GM12878 (cell line): ENCODE data around the gene SMIM31. TPM values are rescaled to one million over a fixed set of nuclear protein-coding genes. Genes with fewer than 3 reads are reported as not detected.

Experiments used
- ATAC-seq: fragments of 200-7000 bp; cut with Tn5 transposase; 3 replicates; pipeline ENCODE4 v1.9.1; 2020; ENCODE audit warnings: mild to moderate bottlenecking, moderate library complexity
- BruUV-seq: library from RNA; stranded (reverse); fragments of 400-500 nt; replicated peaks from 2 replicates; lab custom pipeline; 2021; lab: Mats Ljungman, UMichigan
- CTCF ChIA-PET: fragments of 300-600 bp; sonication (Branson Sonifier 250); formaldehyde crosslinking; extraction: SDS; loops from one replicate; lab custom pipeline; 2021; ENCODE audit warnings: inconsistent platforms; lab: Yijun Ruan, JAX
- POLR2A ChIA-PET: fragments of 350-600 bp; formaldehyde crosslinking; extraction: SDS; loops from one replicate; lab custom pipeline; 2021; ENCODE audit warnings: inconsistent platforms; lab: Charles Lee
- RAD21 ChIA-PET: fragments of 300-600 bp; sonication (Branson Sonifier 250); formaldehyde crosslinking; loops from one replicate; lab custom pipeline; 2023; ENCODE audit warnings: antibody characterized with exemption; ENCODE audit not compliant: unreplicated experiment; lab: Charles Lee
- SMC1A ChIA-PET: fragments of 300-600 bp; sonication (Branson Sonifier 250); formaldehyde crosslinking; loops from one replicate; lab custom pipeline; 2023; ENCODE audit not compliant: unreplicated experiment, uncharacterized antibody; lab: Charles Lee
- DNase-seq: peaks from one replicate; pipeline ENCODE4 v3.0.0-alpha.2; 2011; ENCODE audit warnings: low read depth, low spot score
- FAIRE-seq: peaks from 3 replicates; lab custom pipeline; 2011; peaks lifted over from hg19 to GRCh38; lab: Jason Lieb, UNC
- H2AFZ ChIP-seq: 2 replicates; pipeline ENCODE4 v1.6.0; 2011; ENCODE audit warnings: low read depth, low read length, control low read depth; ENCODE audit not compliant: control insufficient read depth
- H3K27ac ChIP-seq: 2 replicates; pipeline ENCODE4 v1.5.1; 2011; ENCODE audit warnings: control low read depth; ENCODE audit not compliant: control insufficient read depth, insufficient read depth
- H3K27me3 ChIP-seq, 2 experiments: replicated peaks in 1 of 2; 2 replicates each; pipeline versions ENCODE4 v1.6.0 to v1.6.1; 2011; ENCODE audit warnings: low read length in 1 of 2; ENCODE audit not compliant: control insufficient read depth in 2 of 2, insufficient read depth in 2 of 2
- H3K36me3 ChIP-seq, 2 experiments: 2 replicates each; pipeline ENCODE4 v1.5.1; 2011; ENCODE audit warnings: low read length in 1 of 2; ENCODE audit not compliant: control insufficient read depth in 2 of 2, insufficient read depth in 2 of 2
- H3K4me1 ChIP-seq: 2 replicates; pipeline ENCODE4 v1.6.1; 2011; ENCODE audit warnings: mild to moderate bottlenecking, low read length, moderate library complexity, mixed read lengths; ENCODE audit not compliant: control insufficient read depth, insufficient read depth
- H3K4me2 ChIP-seq: 2 replicates; pipeline ENCODE4 v1.6.0; 2011; ENCODE audit warnings: control low read depth; ENCODE audit not compliant: control insufficient read depth, insufficient read depth
- H3K4me3 ChIP-seq: fragments of 200-600 bp; sonication (generic); 2 replicates; pipeline ENCODE4 v1.5.1; 2016
- H3K79me2 ChIP-seq: 2 replicates; pipeline ENCODE4 v1.6.0; 2011; ENCODE audit warnings: low read length; ENCODE audit not compliant: control insufficient read depth, insufficient read depth
- H3K9ac ChIP-seq: 2 replicates; pipeline ENCODE4 v1.8.0; 2011; ENCODE audit warnings: low read length, control low read depth, mixed read lengths; ENCODE audit not compliant: control insufficient read depth, insufficient read depth
- H3K9me3 ChIP-seq: replicated peaks from 3 replicates; pipeline ENCODE4 v1.5.1; 2011; ENCODE audit warnings: mild to moderate bottlenecking, low read length; ENCODE audit not compliant: control insufficient read depth, insufficient read depth
- H4K20me1 ChIP-seq: 2 replicates; pipeline ENCODE4 v1.6.0; 2011; ENCODE audit not compliant: control insufficient read depth, insufficient read depth
- E2F4 ChIP-seq: IDR thresholded peaks from 2 replicates; pipeline ENCODE4 v1.6.1; 2012; ENCODE audit warnings: low read depth, low read length, improper control_type of control experiment
- NFYA ChIP-seq: IDR thresholded peaks from 2 replicates; pipeline ENCODE4 v1.6.1; 2011; ENCODE audit warnings: low read depth, mild to moderate bottlenecking, low read length, improper control_type of control experiment, borderline replicate concordance
- POU2F2 ChIP-seq: IDR thresholded peaks from 3 replicates; pipeline ENCODE4 v1.6.1; 2011; ENCODE audit warnings: low read depth, mild to moderate bottlenecking, low read length, borderline replicate concordance
- SMAD5 ChIP-seq: IDR thresholded peaks from 2 replicates; pipeline ENCODE4 v1.6.1; 2016; ENCODE audit warnings: antibody characterized with exemption, low read depth
- SREBF2 ChIP-seq: IDR thresholded peaks from 2 replicates; pipeline ENCODE4 v1.6.1; 2012; ENCODE audit warnings: mild to moderate bottlenecking, low read length
- TCF3 ChIP-seq: IDR thresholded peaks from 2 replicates; pipeline ENCODE4 v1.6.1; 2012; ENCODE audit warnings: low read depth, mild to moderate bottlenecking, low read length, borderline replicate concordance; ENCODE audit not compliant: insufficient read depth
- YBX1 ChIP-seq: fragments of 450-650 bp; IDR thresholded peaks from 2 replicates; pipeline ENCODE4 v1.6.1; 2016; ENCODE audit warnings: antibody characterized with exemption
- ZNF207 ChIP-seq: fragments of 450-650 bp; IDR thresholded peaks from 2 replicates; pipeline ENCODE4 v1.6.1; 2014; ENCODE audit warnings: antibody characterized with exemption, mild to moderate bottlenecking, borderline replicate concordance
- WGBS: methylation state at CpG from one replicate; pipeline ENCODE4 v1.1.6; 2016; ENCODE audit warnings: low lambda C conversion rate; ENCODE audit not compliant: insufficient replicate concordance, insufficient coverage; ENCODE audit errors: missing lambda C conversion rate; 5-methylcytosine and 5-hydroxymethylcytosine counted together
- in situ Hi-C: fragments of 300-500 bp; cut with MboI; formaldehyde crosslinking; loops from 9 replicates; pipeline ENCODE4 v1.14.3; 2018; ENCODE audit warnings: mixed read lengths
- intact Hi-C: fragments of 100-400 bp; cut with micrococcal nuclease; formaldehyde crosslinking; loops from one replicate; pipeline ENCODE4 v1.14.2; 2022; ENCODE audit not compliant: unreplicated experiment
- polyA plus RNA-seq, 11 experiments: library from polyadenylated mRNA; depleted of rRNA in 4 of 11; unstranded in 6 of 11; stranded (reverse) in 5 of 11; fragments of >200 nt; fragmentation: Nextera tagmentation in 4 of 11; fragmentation: Illumina TruSeq in 1 of 11; extraction: Ambion mirVana in 4 of 11; extraction: Trizol in 1 of 11; gene quantifications; 1 replicate in 1 of 11; 2 replicates in 10 of 11; pipeline versions ENCODE4 v1.2.1 to v1.2.3, GENCODE V29; 2011 to 2016; ENCODE audit warnings: inconsistent platforms in 2 of 11, missing spikeins in 2 of 11, low read depth in 1 of 11
- total RNA-seq, 4 experiments: library from RNA; depleted of rRNA in 3 of 4; stranded (reverse); fragments of >200 nt in 3 of 4; fragmentation: Illumina TruSeq in 1 of 4; extraction: Trizol in 1 of 4; gene quantifications; 2 replicates each; pipeline versions ENCODE4 v1.2.1 to v1.2.3, GENCODE V29; 2013 to 2021
- TF ChIP-seq, protein P1 (sequence below): IDR thresholded peaks from 2 replicates; pipeline ENCODE4 v1.6.1; 2012; ENCODE audit warnings: low read depth, low read length, improper control_type of control experiment

SMIM31 gene
- total and polyA plus RNA-seq, 10 of the 15 experiments (the other 5 are each of a cell fraction or from before 2014, with no cell fraction given) = not detected

DNA sequence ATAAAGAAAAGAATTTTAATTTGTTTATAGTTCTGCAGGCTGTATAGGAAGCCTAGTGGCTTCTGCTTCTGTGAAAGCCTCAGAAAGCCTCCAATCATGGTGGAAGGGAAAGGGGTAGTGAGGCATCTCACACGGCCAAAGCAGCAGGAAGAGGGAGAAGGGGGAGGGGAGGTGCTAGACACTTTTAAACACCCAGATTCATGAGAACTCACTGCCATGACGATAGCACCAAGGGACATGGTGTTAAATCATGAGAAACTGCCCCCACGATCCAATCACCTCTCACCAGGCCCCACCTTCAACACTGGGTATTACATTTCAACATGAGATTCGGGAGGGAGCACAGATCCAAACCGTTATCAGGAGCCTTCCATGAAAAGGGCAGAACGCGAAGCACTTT lies 18.1 kb downstream of the SMIM31 start (continued):
- TF ChIP-seq YBX1 = no peak

GRCh38 chr4:164779080-164779479 lies 25.1 kb downstream of the SMIM31 start:
- RAD21 ChIA-PET = interaction anchor here (1.2 kb wide), 1 partner anchor 318 kb away, joined by 6 read pairs; no protein-coding TSS in a partner anchor
- 34% methylated on average over 7 of the region's 7 CpGs for WGBS
- H3K27me3 ChIP-seq = no peaks in the 10 kb centered on the region
- SMC1A ChIA-PET = interaction anchor here (0.6 to 4.1 kb wide), 6 partner anchors 11 to 344 kb away, joined by 3 to 37 read pairs (median 3); no protein-coding TSS in a partner anchor
- H3K4me2 ChIP-seq = no peak overlapping the region
- no peaks in the 10 kb centered on the region for H3K79me2 ChIP-seq
- H2AFZ ChIP-seq = no peak overlapping the region
- ATAC-seq (no peak), DNase-seq (no peak), FAIRE-seq (no peak)
- no peaks in the 10 kb centered on the region for H3K4me1 ChIP-seq
- H3K36me3 ChIP-seq = no peaks in the 10 kb centered on the region
- H3K9ac ChIP-seq = no peak overlapping the region
- H3K9me3 ChIP-seq = no peaks in the 10 kb centered on the region
- no peak overlapping the region for H3K27ac ChIP-seq
- POLR2A ChIA-PET = no interaction called here
- in situ Hi-C loops (loop anchor here (5.0 to 10.0 kb wide), 3 partner anchors 136 to 318 kb away; no protein-coding TSS in a partner anchor), intact Hi-C loops (loop anchor here (1.0 to 5.0 kb wide), 5 partner anchors 134 to 318 kb away; no protein-coding TSS in a partner anchor)
- CTCF ChIA-PET = interaction anchor here (0.6 to 3.8 kb wide), 15 partner anchors 9 to 1112 kb away, joined by 3 to 25 read pairs (median 4); partner anchors contain the start of genes APELA and TRIM61
- no TSS peak for BruUV-seq
- H4K20me1 ChIP-seq = no peaks in the 10 kb centered on the region
- H3K4me3 ChIP-seq = no peak overlapping the region
- TF ChIP-seq NFYA (no peak), E2F4 (no peak), SREBF2 (no peak), ZNF207 (no peak), POU2F2 (no peak), SMAD5 (no peak), TCF3 (no peak)
- TF ChIP-seq, protein P1, sequence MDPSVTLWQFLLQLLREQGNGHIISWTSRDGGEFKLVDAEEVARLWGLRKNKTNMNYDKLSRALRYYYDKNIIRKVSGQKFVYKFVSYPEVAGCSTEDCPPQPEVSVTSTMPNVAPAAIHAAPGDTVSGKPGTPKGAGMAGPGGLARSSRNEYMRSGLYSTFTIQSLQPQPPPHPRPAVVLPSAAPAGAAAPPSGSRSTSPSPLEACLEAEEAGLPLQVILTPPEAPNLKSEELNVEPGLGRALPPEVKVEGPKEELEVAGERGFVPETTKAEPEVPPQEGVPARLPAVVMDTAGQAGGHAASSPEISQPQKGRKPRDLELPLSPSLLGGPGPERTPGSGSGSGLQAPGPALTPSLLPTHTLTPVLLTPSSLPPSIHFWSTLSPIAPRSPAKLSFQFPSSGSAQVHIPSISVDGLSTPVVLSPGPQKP = no peak
